Measurements from ENCODE around the gene SLF2.

Gene SLF2

DNA sequence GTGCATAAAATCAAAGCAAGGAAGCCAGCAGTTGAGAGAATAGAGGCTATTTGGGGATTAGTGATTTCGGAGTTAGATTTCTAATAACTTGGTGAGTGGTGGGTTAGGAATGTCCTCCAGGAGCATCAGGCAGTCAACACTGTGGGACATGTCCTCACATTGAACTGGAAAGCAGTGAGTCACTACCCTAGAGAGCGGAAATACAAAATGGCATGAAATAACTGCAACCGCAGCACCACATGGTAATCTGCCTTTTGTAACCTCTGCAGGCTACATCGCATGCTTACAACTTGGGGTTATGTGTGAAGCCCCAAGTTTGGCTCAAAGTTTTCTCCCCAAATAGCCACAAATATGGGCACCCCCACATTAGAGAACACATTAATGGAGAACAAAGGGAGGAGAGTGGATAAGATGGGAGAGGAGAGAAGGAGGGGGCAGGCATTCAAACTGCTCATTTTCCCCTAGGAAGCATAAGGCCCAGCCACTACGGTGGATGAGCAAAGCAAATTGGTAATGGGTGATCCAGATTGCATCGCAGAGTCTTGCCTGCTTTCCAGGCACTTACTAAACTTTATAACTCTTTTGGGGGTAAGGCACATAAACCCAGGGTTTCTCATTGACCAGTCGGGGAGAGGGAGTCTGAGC, 22.0 kb upstream of the SLF2 start:
- H4K20me1 ChIP-seq (ENCODE audit: insufficient read depth, low read length) = no peaks in the 10 kb centered on the region
- H3K4me1 ChIP-seq (ENCODE audit: insufficient read depth, low read length, severe bottlenecking) = no peaks in the 10 kb centered on the region
- no peak overlapping the region for H3K4me2 ChIP-seq (ENCODE audit: low read length)
- H3K36me3 ChIP-seq (ENCODE audit: insufficient read depth, low read length) = no peaks in the 10 kb centered on the region
- no peak overlapping the region for H3K9ac ChIP-seq (ENCODE audit: low read length)
- H2AFZ ChIP-seq (ENCODE audit: low read length) = no peak overlapping the region
- TF ChIP-seq EZH2 (IDR thresholded peaks at IDR 0.05; ENCODE audit: borderline replicate concordance, low read length) = no peak
- TF ChIP-seq, protein P1, sequence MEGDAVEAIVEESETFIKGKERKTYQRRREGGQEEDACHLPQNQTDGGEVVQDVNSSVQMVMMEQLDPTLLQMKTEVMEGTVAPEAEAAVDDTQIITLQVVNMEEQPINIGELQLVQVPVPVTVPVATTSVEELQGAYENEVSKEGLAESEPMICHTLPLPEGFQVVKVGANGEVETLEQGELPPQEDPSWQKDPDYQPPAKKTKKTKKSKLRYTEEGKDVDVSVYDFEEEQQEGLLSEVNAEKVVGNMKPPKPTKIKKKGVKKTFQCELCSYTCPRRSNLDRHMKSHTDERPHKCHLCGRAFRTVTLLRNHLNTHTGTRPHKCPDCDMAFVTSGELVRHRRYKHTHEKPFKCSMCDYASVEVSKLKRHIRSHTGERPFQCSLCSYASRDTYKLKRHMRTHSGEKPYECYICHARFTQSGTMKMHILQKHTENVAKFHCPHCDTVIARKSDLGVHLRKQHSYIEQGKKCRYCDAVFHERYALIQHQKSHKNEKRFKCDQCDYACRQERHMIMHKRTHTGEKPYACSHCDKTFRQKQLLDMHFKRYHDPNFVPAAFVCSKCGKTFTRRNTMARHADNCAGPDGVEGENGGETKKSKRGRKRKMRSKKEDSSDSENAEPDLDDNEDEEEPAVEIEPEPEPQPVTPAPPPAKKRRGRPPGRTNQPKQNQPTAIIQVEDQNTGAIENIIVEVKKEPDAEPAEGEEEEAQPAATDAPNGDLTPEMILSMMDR (IDR thresholded peaks at IDR 0.05; ENCODE audit: low read length) = no peak
- no peaks in the 10 kb centered on the region; the same call in 1 of the 2 replicates for H3K27me3 ChIP-seq (ENCODE audit: insufficient read depth, low read length)
- no peak overlapping the region for H3K27ac ChIP-seq (ENCODE audit: low read depth, low read length, poor library complexity, severe bottlenecking)
- H3K79me2 ChIP-seq (ENCODE audit: insufficient read depth, low read length) = no peaks in the 10 kb centered on the region
- H3K9me2 ChIP-seq (ENCODE audit: low read depth, low read length) = no peaks in the 10 kb centered on the region
- H3K4me3 ChIP-seq (ENCODE audit: low read depth, low read length, poor library complexity, severe bottlenecking) = no peak overlapping the region
- no peaks in the 10 kb centered on the region for H3K9me3 ChIP-seq (ENCODE audit: low read length)
- H3F3A ChIP-seq (ENCODE audit: insufficient read depth, low read length) = no peaks in the 10 kb centered on the region

DNA sequence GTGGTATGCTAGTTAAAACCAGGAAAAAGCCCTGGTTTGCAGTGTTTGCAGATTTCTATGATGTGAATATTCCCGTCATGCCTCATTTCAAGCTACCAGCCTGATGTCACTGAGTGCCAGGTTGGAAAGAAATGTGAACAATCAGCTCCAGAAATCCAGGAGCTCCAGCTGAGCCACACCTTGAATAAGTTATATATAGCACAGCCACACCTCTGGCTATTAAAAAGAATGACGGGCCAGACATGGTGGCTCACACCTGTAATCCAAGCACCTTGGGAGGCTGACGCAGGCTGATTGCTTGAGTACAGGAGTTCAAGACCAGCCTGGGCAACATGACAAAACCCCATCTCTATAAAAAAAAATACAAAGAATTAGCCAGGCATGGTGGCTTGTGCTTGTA, 18.7 kb upstream of the SLF2 start:
- no peaks in the 10 kb centered on the region for H4K20me1 ChIP-seq (ENCODE audit: insufficient read depth, low read length)
- no peaks in the 10 kb centered on the region for H3K79me2 ChIP-seq (ENCODE audit: insufficient read depth, low read length)
- TF ChIP-seq, protein P1 (IDR thresholded peaks at IDR 0.05; ENCODE audit: low read length) = no peak
- no peak for TF ChIP-seq EZH2 (IDR thresholded peaks at IDR 0.05; ENCODE audit: borderline replicate concordance, low read length)
- H3K36me3 ChIP-seq (ENCODE audit: insufficient read depth, low read length) = no peaks in the 10 kb centered on the region
- no peaks in the 10 kb centered on the region for H3K4me1 ChIP-seq (ENCODE audit: insufficient read depth, low read length, severe bottlenecking)
- no peak overlapping the region for H3K4me2 ChIP-seq (ENCODE audit: low read length)
- no peak overlapping the region for H3K4me3 ChIP-seq (ENCODE audit: low read depth, low read length, poor library complexity, severe bottlenecking)
- H2AFZ ChIP-seq (ENCODE audit: low read length) = no peak overlapping the region
- no peaks in the 10 kb centered on the region for H3K9me3 ChIP-seq (ENCODE audit: low read length)
- H3K9ac ChIP-seq (ENCODE audit: low read length) = no peak overlapping the region
- H3K27me3 ChIP-seq (ENCODE audit: insufficient read depth, low read length) = no peaks in the 10 kb centered on the region; the same call in 1 of the 2 replicates
- H3F3A ChIP-seq (ENCODE audit: insufficient read depth, low read length) = no peaks in the 10 kb centered on the region
- H3K9me2 ChIP-seq (ENCODE audit: low read depth, low read length) = no peaks in the 10 kb centered on the region
- H3K27ac ChIP-seq (ENCODE audit: low read depth, low read length, poor library complexity, severe bottlenecking) = no peak overlapping the region

DNA sequence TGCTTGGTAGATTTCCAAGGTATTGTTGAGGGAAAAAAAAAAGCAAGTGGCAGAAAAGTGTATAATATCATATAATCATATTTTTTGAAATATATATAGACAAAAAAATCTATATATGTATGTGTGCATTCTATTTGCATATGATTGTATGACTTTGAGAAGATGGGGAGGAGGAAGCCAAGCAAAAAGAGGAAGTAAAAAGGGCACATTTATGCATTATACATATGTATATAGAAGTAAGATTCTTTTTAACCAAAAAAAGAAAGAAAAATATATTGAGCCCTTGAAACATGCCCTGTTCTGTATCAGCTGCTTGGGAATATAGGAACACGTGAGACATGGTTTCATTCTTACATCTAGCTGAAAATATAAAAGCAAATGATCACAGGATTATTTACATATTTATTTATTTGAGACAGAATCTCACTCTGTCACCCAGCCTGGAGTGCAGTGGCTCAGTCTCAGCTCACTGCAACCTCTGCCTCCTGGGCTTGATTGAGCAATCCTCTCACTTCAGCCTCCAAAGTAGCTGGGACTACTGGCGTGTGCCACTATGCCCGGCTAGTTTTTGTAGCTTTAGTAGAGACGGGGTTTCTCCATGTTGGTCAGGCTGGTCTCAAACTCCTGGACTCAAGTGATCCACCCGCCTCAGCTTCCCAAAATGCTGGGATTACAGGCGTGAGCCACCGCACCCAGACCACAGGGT, 18.0 kb upstream of the SLF2 start:
- no peaks in the 10 kb centered on the region for H3K9me2 ChIP-seq (ENCODE audit: low read depth, low read length)
- H3K9ac ChIP-seq (ENCODE audit: low read length) = no peak overlapping the region
- no peak overlapping the region for H3K4me3 ChIP-seq (ENCODE audit: low read depth, low read length, poor library complexity, severe bottlenecking)
- no peaks in the 10 kb centered on the region for H3K9me3 ChIP-seq (ENCODE audit: low read length)
- H3F3A ChIP-seq (ENCODE audit: insufficient read depth, low read length) = no peaks in the 10 kb centered on the region
- no peaks in the 10 kb centered on the region for H3K27me3 ChIP-seq (ENCODE audit: insufficient read depth, low read length)
- no peaks in the 10 kb centered on the region for H3K4me1 ChIP-seq (ENCODE audit: insufficient read depth, low read length, severe bottlenecking)
- H4K20me1 ChIP-seq (ENCODE audit: insufficient read depth, low read length) = no peaks in the 10 kb centered on the region
- no peaks in the 10 kb centered on the region for H3K36me3 ChIP-seq (ENCODE audit: insufficient read depth, low read length)
- H3K4me2 ChIP-seq (ENCODE audit: low read length) = no peak overlapping the region
- no peak overlapping the region for H3K27ac ChIP-seq (ENCODE audit: low read depth, low read length, poor library complexity, severe bottlenecking)
- no peak overlapping the region for H2AFZ ChIP-seq (ENCODE audit: low read length)
- TF ChIP-seq EZH2 (IDR thresholded peaks at IDR 0.05; ENCODE audit: borderline replicate concordance, low read length) = no peak
- no peaks in the 10 kb centered on the region for H3K79me2 ChIP-seq (ENCODE audit: insufficient read depth, low read length)
